Stimulated activated CD8-positive, alpha-beta memory T cell treated with anti-CD3 and anti-CD28 coated beads, Interleukin-4, amount 100 ng/mL, for 24 hours (primary cell): ENCODE data around the gene CETN2.
"Not testable (repeated sequence)": the region's sequence is repeated elsewhere in the genome, so short reads cannot be mapped to it uniquely, and the experiment has no call there.

ENCODE experiments used
- DNase-seq: peaks from one replicate; pipeline ENCODE4 v3.0.0-alpha.2; 2020; ENCODE audit warnings: low read depth

Gene CETN2

DNA sequence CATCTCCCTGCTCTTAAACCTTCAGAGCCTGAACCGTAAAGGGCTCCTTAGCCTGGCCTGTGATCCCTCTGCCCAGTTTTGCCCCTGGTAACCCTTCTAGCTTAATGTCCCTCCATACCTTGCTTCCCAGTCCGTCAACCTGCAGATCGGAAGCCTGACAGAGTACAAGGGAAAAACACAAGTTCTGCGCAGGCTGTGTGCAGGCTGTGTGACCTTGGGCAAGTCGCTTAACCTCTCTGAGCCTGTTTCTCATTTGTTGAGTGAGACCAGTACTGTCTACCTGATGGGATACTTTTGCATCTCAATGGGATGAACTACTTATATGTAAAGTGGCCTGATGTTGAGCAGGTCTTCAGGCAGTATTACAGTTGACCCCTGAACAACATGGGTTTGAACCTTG is 2.0 kb upstream of the CETN2 start:
- DNase-seq = no peak

GRCh38 chrX:152831391-152831790 is 834 bp upstream of the CETN2 start:
- DNase-seq = no peak

- DNase-seq = no peak
These were observed 5.6 kb downstream of the CETN2 start for GRCh38 chrX:152824841-152825374.

- no peak for DNase-seq
These were observed 6.9 kb downstream of the CETN2 start for GRCh38 chrX:152823657-152824056.

GRCh38 chrX:152822383-152823086 is 8.0 kb downstream of the CETN2 start:
- no peak for DNase-seq

DNA sequence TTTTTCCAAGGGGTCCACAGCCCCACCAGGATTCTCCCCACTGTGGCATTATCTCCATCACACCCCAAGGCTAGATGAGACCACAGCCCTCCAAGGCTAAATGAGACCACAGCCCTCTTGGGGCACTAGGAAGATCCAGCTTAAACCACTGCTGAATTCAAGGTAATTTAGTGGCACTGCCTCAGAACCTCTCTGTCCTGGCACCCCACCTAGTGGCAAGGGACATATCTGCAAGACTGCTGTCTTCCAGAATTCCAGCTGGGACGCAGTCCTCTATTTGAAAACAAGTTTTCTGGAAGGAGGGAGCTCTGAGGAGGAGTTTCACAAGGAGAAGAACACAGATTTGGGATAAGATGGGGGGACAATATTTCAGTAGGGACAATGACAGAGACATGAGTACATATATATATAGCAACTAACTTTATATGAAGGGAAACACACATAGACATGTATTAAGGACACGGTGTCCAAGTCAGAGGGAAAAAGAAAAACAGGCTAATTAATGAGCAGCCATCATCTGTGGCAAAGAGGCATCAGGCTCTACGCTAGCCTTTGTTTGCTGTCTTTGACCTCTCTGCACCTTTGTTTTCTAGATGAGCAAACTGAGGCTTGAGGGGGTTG is 9.3 kb downstream of the CETN2 start:
- DNase-seq = no peak

GRCh38 chrX:152819732-152820131 is 10.8 kb downstream of the CETN2 start:
- no peak for DNase-seq

DNA sequence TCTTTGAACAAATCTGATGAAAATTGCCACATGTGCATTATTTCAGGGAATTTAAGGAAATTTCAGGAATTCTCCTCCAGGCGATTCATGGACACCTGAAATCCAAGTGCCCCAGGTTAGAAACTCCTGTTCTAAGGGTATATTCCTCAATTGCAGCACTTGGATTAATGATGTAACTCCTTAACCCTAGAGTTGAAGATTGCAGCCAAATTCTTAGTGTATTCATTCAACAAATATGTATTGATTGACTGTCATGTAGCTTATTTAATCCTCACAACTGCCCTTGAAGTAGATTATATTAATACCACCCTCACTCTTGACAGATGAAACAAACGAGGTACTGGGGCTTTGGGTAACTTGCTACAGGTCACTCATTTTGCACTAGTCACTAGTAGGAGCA is 11.3 kb downstream of the CETN2 start:
- DNase-seq = no peak

DNA sequence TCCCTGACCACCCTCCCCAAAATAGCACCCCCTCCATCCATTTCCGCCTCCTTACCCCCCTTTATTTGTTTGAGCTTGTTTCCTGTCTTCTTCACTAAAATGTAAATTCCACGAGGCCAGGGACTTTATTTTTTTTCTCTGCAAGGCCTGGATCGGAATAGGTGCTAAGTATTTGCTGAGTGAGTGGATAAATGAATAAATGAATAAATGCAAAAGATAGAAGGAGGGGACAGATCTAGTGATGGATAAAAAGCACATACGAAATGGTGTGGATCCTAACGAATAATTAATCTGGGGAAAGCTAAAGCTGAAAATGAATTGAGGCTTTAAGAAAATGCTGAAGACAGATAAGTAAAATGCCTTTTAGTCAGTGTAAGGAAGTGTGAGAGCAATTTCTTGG is 12.2 kb downstream of the CETN2 start:
- no peak for DNase-seq

DNA sequence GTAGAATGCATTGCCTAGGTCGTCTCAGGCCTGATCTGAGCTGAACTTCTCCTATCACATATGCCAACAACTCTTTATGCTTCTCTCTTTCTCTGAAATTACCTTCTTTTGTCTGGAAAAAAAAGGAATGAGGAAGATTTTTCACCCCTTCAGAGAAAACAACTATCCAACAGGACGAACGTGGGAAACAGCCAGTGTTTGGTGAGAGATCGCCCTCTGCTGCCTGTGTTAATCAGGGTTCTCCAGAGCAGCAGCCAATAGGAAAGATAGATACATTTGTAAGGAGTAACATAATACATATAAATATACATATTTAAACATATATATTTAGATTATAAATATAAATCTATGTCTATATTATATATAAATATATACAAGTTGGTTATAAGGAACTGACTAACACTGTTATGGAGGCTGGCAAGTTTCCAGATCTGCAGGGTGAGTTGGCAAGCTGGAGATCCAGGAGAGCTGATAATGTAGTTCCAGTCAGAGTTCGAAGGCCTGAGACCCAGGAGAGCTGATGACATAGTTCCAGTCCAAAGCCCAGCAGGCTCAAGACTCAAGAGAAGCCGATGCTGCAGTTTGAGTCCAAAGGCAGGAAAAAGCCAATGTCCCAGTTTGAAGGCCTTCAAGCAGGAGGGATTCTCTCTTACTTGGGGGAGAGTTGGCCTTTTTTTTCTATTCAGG is 13.3 kb downstream of the CETN2 start:
- no peak for DNase-seq

GRCh38 chrX:152814048-152814447 is 16.5 kb downstream of the CETN2 start:
- no peak for DNase-seq

DNA sequence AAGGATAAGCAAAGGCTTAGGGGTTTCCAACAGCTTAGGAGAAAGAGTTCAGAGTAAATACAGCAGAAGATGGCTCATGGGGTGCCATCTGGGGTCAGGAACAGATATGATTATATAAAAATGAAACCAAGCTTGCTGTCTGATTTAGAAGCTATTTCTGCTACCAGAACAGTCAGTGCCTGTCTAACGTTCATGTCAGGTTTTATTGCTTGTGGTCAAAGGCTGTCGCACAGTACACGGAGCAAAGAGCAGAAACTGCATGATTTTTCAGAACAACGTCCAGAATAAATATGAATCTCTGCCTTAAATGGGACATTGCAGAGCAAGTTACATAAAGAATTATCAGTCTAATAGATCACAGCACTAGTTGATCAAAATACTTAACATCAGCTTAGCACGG is 17.4 kb downstream of the CETN2 start:
- no peak for DNase-seq

DNA sequence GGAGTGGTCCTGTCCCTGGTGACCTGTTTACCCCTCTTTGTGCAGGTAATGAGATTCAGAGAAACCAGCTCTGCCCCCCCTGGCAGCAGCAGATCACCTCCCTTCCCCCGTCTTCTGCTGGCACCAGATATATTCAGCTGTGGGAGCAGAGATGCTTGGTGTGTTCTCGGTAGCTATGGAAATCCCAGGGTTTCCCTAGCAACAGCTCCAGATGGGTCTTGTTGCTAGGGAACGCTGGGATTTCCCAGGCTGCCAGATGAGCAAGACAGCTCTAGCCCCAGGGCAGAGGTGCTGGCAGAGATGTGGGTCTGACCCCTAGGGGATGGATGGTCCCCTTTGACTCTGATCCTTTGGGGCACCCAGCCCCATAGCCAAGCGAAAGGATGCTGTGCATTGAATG is 20.2 kb downstream of the CETN2 start:
- no peak for DNase-seq

DNA sequence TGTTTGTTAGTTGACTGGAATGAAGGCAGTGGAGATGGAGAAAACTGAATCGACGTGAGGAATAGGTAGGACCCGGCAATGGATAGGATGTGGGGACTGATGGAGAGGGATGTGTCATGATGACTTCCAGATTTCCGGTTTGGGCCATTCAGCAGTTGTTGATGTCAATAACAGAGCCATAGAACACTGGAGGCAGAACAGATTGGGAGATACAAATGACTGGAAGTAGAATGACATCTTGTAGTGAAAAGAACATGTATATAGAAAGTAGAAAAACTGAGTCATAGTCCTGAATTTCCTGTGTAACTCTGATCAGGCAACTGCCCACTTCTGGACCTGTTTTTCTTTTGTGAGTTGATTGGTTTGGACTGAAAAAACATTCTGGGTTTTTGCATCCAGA is 24.5 kb downstream of the CETN2 start:
- DNase-seq = no peak

- DNase-seq = no peak
These were observed 31.6 kb downstream of the CETN2 start for GRCh38 chrX:152798945-152799344.

GRCh38 chrX:152787062-152787461 is 43.5 kb downstream of the CETN2 start:
- not testable (repeated sequence) for DNase-seq
